H1 (cell line): ENCODE measurements around the gene SSR2. TPM values are rescaled to one million over a fixed set of nuclear protein-coding genes. Genes with fewer than 3 reads are reported as not detected.
A peak's percentile ranks its signal among the peaks of the same experiment; 100 is the strongest.

Experiments used
- CTCF ChIA-PET: fragments of 300-600 bp; sonication (Branson Sonifier 250); formaldehyde crosslinking; loops from one replicate; lab custom pipeline; 2021; ENCODE audit not compliant: partially characterized antibody; lab: Charles Lee
- POLR2A ChIA-PET: fragments of 300-600 bp; sonication (Branson Sonifier 250); formaldehyde crosslinking; loops from one replicate; lab custom pipeline; 2021; ENCODE audit warnings: inconsistent platforms; ENCODE audit not compliant: partially characterized antibody; lab: Charles Lee
- DNase-seq, 2 experiments: peaks; one replicate each; pipeline versions ENCODE4 v3.0.0 to v3.0.0-alpha.2; 2010 to 2022; ENCODE audit warnings: low spot score in 2 of 2, low read depth in 1 of 2, mixed read lengths in 1 of 2
- FAIRE-seq: peaks from 2 replicates; lab custom pipeline; 2011; peaks lifted over from hg19 to GRCh38; lab: Jason Lieb, UNC
- H2AFZ ChIP-seq: 2 replicates; pipeline ENCODE4 v1.8.1; 2012; ENCODE audit warnings: low read length, inconsistent platforms
- H2AK5ac ChIP-seq: 2 replicates; pipeline ENCODE4 v1.6.1; 2013; ENCODE audit warnings: low read depth, low read length
- H2BK120ac ChIP-seq: replicated peaks from 2 replicates; pipeline ENCODE3; 2013; ENCODE audit warnings: low read depth, low read length, inconsistent platforms
- H2BK12ac ChIP-seq: 2 replicates; pipeline ENCODE4 v1.6.1; 2013; ENCODE audit warnings: low read depth, low read length
- H2BK15ac ChIP-seq: 2 replicates; pipeline ENCODE4 v1.6.1; 2013; ENCODE audit warnings: low read length
- H2BK20ac ChIP-seq: 2 replicates; pipeline ENCODE4 v1.6.1; 2013; ENCODE audit warnings: low read length
- H2BK5ac ChIP-seq: 2 replicates; pipeline ENCODE4 v1.6.1; 2013; ENCODE audit warnings: low read depth, low read length
- H3K14ac ChIP-seq: 2 replicates; pipeline ENCODE4 v1.6.1; 2013; ENCODE audit warnings: inconsistent platforms; ENCODE audit not compliant: insufficient read length
- H3K18ac ChIP-seq: 2 replicates; pipeline ENCODE4 v1.6.1; 2013; ENCODE audit warnings: low read length; ENCODE audit errors: extremely low read depth
- H3K23ac ChIP-seq: 2 replicates; pipeline ENCODE4 v1.6.1; 2013; ENCODE audit warnings: inconsistent platforms; ENCODE audit not compliant: insufficient read length
- H3K23me2 ChIP-seq: 2 replicates; pipeline ENCODE4 v1.6.1; 2013; ENCODE audit warnings: low read depth, low read length
- H3K27ac ChIP-seq: 2 replicates; pipeline ENCODE4 v1.6.1; 2011; ENCODE audit warnings: low read depth, low read length, inconsistent platforms
- H3K27me3 ChIP-seq, 4 experiments: replicated peaks in 1 of 4; 1 replicate in 1 of 4; 2 replicates in 3 of 4; pipeline versions ENCODE4 v1.6.1 to v1.8.1; 2011 to 2013; ENCODE audit warnings: low read length in 3 of 4, mild to moderate bottlenecking in 3 of 4, inconsistent platforms in 2 of 4, mixed read lengths in 2 of 4, moderate library complexity in 1 of 4; ENCODE audit not compliant: control insufficient read depth in 3 of 4, insufficient read depth in 3 of 4; ENCODE audit errors: extremely low read depth in 1 of 4
- H3K36me3 ChIP-seq, 4 experiments: 2 replicates each; pipeline versions ENCODE4 v1.6.1 to v1.8.1; 2011 to 2013; ENCODE audit warnings: mild to moderate bottlenecking in 4 of 4, low read length in 3 of 4, moderate library complexity in 2 of 4, control low read depth in 1 of 4, inconsistent platforms in 1 of 4; ENCODE audit not compliant: insufficient read depth in 4 of 4, control insufficient read depth in 2 of 4
- H3K4ac ChIP-seq: replicated peaks from 2 replicates; pipeline ENCODE3; 2013; ENCODE audit warnings: low read length, low read depth, mixed read lengths, inconsistent platforms; ENCODE audit not compliant: insufficient read length
- H3K4me1 ChIP-seq, 4 experiments: replicated peaks in 1 of 4; 1 replicate in 1 of 4; 2 replicates in 3 of 4; pipeline versions ENCODE4 v1.6.1 to v1.8.1; 2011 to 2013; ENCODE audit warnings: low read length in 3 of 4, inconsistent platforms in 2 of 4, mixed read lengths in 1 of 4; ENCODE audit not compliant: insufficient read depth in 4 of 4, control insufficient read depth in 3 of 4
- H3K4me2 ChIP-seq, 2 experiments: 2 replicates each; pipeline versions ENCODE4 v1.6.1 to v1.8.1; 2011 to 2013; ENCODE audit warnings: low read depth in 2 of 2, low read length in 2 of 2, control low read depth in 1 of 2, inconsistent platforms in 1 of 2, mild to moderate bottlenecking in 1 of 2; ENCODE audit not compliant: insufficient read depth in 1 of 2
- H3K4me3 ChIP-seq, 4 experiments: fragments of 200-600, 300-600 bp in 1 of 4; sonication (generic), shearing (Covaris generic), sonication (Bioruptor Twin) in 1 of 4; 2 replicates each; pipeline versions ENCODE4 v1.5.1 to v1.8.1; 2011 to 2016; ENCODE audit warnings: low read length in 4 of 4, low read depth in 3 of 4, control low read depth in 2 of 4, inconsistent platforms in 2 of 4, mild to moderate bottlenecking in 2 of 4, mixed read lengths in 1 of 4, moderate library complexity in 1 of 4; ENCODE audit not compliant: insufficient read depth in 2 of 4; ENCODE audit errors: extremely low read depth in 1 of 4
- H3K56ac ChIP-seq: replicated peaks from 2 replicates; pipeline ENCODE3; 2013; ENCODE audit warnings: low read depth, mild to moderate bottlenecking, mixed read lengths, low read length, inconsistent platforms; ENCODE audit not compliant: insufficient read length
- H3K79me1 ChIP-seq: 2 replicates; pipeline ENCODE4 v1.6.1; 2013; ENCODE audit warnings: low read depth, low read length, control low read depth
- H3K79me2 ChIP-seq, 2 experiments: 2 replicates each; pipeline versions ENCODE4 v1.6.1 to v1.8.1; 2012 to 2013; ENCODE audit warnings: low read length in 2 of 2, mild to moderate bottlenecking in 2 of 2, inconsistent platforms in 1 of 2; ENCODE audit not compliant: insufficient read depth in 2 of 2, control insufficient read depth in 1 of 2
- H3K9ac ChIP-seq, 4 experiments: replicated peaks in 1 of 4; 1 replicate in 1 of 4; 2 replicates in 3 of 4; pipeline versions ENCODE4 v1.6.1 to v1.8.1; 2011 to 2013; ENCODE audit warnings: low read depth in 3 of 4, low read length in 3 of 4, control low read depth in 2 of 4, mild to moderate bottlenecking in 2 of 4, moderate library complexity in 2 of 4, inconsistent platforms in 1 of 4; ENCODE audit errors: extremely low read depth in 1 of 4
- H3K9me3 ChIP-seq, 2 experiments: 2 replicates each; pipeline versions ENCODE4 v1.6.1 to v1.8.1; 2012 to 2013; ENCODE audit warnings: mild to moderate bottlenecking in 2 of 2, moderate library complexity in 2 of 2, control low read depth in 1 of 2, inconsistent platforms in 1 of 2, low read depth in 1 of 2, low read length in 1 of 2, mixed read lengths in 1 of 2; ENCODE audit not compliant: insufficient read depth in 2 of 2
- H4K20me1 ChIP-seq, 2 experiments: replicated peaks in 1 of 2; 2 replicates each; pipeline versions ENCODE3 to v1.8.1; 2011 to 2013; ENCODE audit warnings: inconsistent platforms in 2 of 2, low read length in 2 of 2, mild to moderate bottlenecking in 1 of 2; ENCODE audit not compliant: insufficient read depth in 2 of 2, control insufficient read depth in 1 of 2
- H4K5ac ChIP-seq: 2 replicates; pipeline ENCODE4 v1.6.1; 2013; ENCODE audit warnings: low read length, low read depth, mixed read lengths, inconsistent platforms; ENCODE audit not compliant: insufficient read length
- H4K8ac ChIP-seq: 2 replicates; pipeline ENCODE4 v1.8.0; 2013; ENCODE audit warnings: mild to moderate bottlenecking, moderate library complexity, low read length, inconsistent platforms; ENCODE audit not compliant: insufficient read depth; ENCODE audit errors: extremely low read depth
- H4K91ac ChIP-seq: replicated peaks from 2 replicates; pipeline ENCODE3; 2013; ENCODE audit warnings: low read length, mixed read lengths, inconsistent platforms; ENCODE audit not compliant: insufficient read length
- ASH2L ChIP-seq: fragments of 200-600, 300-600 bp; sonication (generic); IDR thresholded peaks from one replicate; pipeline ENCODE4 v1.7.1; 2017; ENCODE audit warnings: low read length
- RNF2 ChIP-seq: fragments of 200-900, 300-1000 bp; sonication (generic); IDR thresholded peaks from 2 replicates; pipeline ENCODE4 v1.7.1; 2016; ENCODE audit warnings: borderline replicate concordance, low read depth, mild to moderate bottlenecking, antibody characterized with exemption, low read length; ENCODE audit not compliant: poor library complexity, severe bottlenecking; ENCODE audit errors: missing control alignments
- TEAD4 ChIP-seq: IDR thresholded peaks from 2 replicates; pipeline ENCODE4 v1.6.1; 2012; ENCODE audit warnings: low read depth, low read length, inconsistent platforms, mixed read lengths
- WGBS, 2 experiments: shearing (Covaris generic) in 1 of 2; methylation state at CpG; one replicate each; pipeline versions ENCODE4 v1.1.6 to v1.1.7; 2013 to 2015; ENCODE audit warnings: low lambda C conversion rate in 2 of 2, mixed read lengths in 2 of 2, inconsistent platforms in 1 of 2, low coverage in 1 of 2, missing lambda C conversion rate in 1 of 2; ENCODE audit not compliant: insufficient replicate concordance in 2 of 2, insufficient coverage in 1 of 2, insufficient read length in 1 of 2; ENCODE audit errors: extremely low coverage in 1 of 2, missing lambda C conversion rate in 1 of 2; 5-methylcytosine and 5-hydroxymethylcytosine counted together
- polyA plus RNA-seq, 7 experiments: library from polyadenylated mRNA; depleted of rRNA in 3 of 7; stranded (reverse) in 5 of 7; unstranded in 2 of 7; fragments of >200 nt in 5 of 7; fragments of 200-250 nt in 2 of 7; gene quantifications; 1 replicate in 5 of 7; 2 replicates in 1 of 7; 4 replicates in 1 of 7; pipeline versions ENCODE4 v1.2.1 to v1.2.3, GENCODE V29; 2011 to 2013; ENCODE audit warnings: missing spikeins in 2 of 7, mixed read lengths in 2 of 7
- total RNA-seq: library from RNA; stranded (reverse); fragmentation: NEBNext Ultra II Directional; extraction: Animal tissue kit (Norgen Biotek cat#: 25700); gene quantifications from 2 replicates; pipeline ENCODE4 v1.2.1, GENCODE V29; 2021

The SSR2 gene
- total and polyA plus RNA-seq, 2 of the 8 experiments (the other 6 are each of a cell fraction or from before 2014, with no cell fraction given): 190 to 648 TPM

DNA sequence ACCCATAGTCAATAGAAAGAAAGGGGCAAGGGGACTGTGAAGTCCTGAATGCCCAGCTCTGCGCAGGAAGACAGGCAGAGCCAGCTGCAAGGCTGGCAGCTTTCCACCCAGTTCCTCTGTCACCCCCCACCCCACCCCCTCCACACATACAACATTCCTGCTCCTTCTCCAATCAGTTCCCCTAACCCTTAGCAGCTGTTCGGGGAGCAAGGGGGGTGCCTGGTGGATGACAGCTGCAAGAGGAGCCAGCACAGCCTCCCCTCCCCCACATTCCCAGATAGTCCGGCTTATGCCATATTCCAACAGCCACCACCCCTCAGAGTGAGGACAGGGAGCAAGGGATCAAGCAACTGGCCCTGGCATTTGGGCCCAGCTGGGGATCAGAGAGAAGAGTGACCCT, 52.1 kb downstream of the SSR2 start:
- no peak overlapping the region for H2BK5ac ChIP-seq
- no peak overlapping the region for H2BK12ac ChIP-seq
- H3K36me3 ChIP-seq: peaks cover 17 to 42% (median 29%) of the 10 kb centered on the region in 4 experiments
- H3K18ac ChIP-seq: no peak overlapping the region
- H3K27me3 ChIP-seq: no peaks in the 10 kb centered on the region
- peaks cover 17 to 31% of the 10 kb centered on the region in 2 experiments for H4K20me1 ChIP-seq
- no peak overlapping the region for H3K4me3 ChIP-seq
- 91% methylated on average over 3 of the region's 3 CpGs; no CpG with 5 or more reads in 1 of the 2 experiments for WGBS, 2 experiments
- FAIRE-seq (no peak), DNase-seq (no peak)
- H3K79me2 ChIP-seq: peaks cover 11 to 57% of the 10 kb centered on the region in 2 experiments
- H3K4ac ChIP-seq: no peak overlapping the region
- no peak overlapping the region for H4K8ac ChIP-seq
- H2BK15ac ChIP-seq: no peak overlapping the region
- H3K23me2 ChIP-seq: no peaks in the 10 kb centered on the region
- H2AFZ ChIP-seq: no peak overlapping the region
- H3K23ac ChIP-seq: no peak overlapping the region
- 0 out of 2 replicates have a peak overlapping the region, but pooled peaks have one; percentile 44 for H3K27ac ChIP-seq
- H3K9ac ChIP-seq: no peak overlapping the region
- H3K4me1 ChIP-seq: peaks cover 0 to 33% (median 17%) of the 10 kb centered on the region in 4 experiments; a peak in 6 of 7 replicates
- H3K4me2 ChIP-seq: no peak overlapping the region
- no peak overlapping the region for H4K91ac ChIP-seq
- POLR2A ChIA-PET: interaction anchor here (0.9 to 16.7 kb wide), 6 partner anchors 16 to 115 kb away, joined by 3 to 282 read pairs (median 7); partner anchors contain the start of genes ARHGEF2 and KHDC4
- H3K56ac ChIP-seq: no peak overlapping the region
- no peaks in the 10 kb centered on the region for H3K9me3 ChIP-seq
- H3K14ac ChIP-seq: no peak overlapping the region
- CTCF ChIA-PET: interaction anchor here (0.7 to 6.7 kb wide), 12 partner anchors 9 to 173 kb away, joined by 3 to 79 read pairs (median 8); partner anchors contain the start of genes ARHGEF2, LAMTOR2 and UBQLN4
- no peak overlapping the region for H2BK120ac ChIP-seq
- H2AK5ac ChIP-seq: no peak overlapping the region
- peaks cover 29% of the 10 kb centered on the region for H3K79me1 ChIP-seq
- no peak overlapping the region for H2BK20ac ChIP-seq
- H4K5ac ChIP-seq: no peak overlapping the region
- TF ChIP-seq ASH2L (no peak), RNF2 (no peak), TEAD4 (no peak)
